Measurements from ENCODE around the gene TMED8.
"Not testable (repeated sequence)": the region's sequence is repeated elsewhere in the genome, so short reads cannot be mapped to it uniquely, and the experiment has no call there.

The TMED8 gene

GRCh38 chr14:77359626-77360025 lies 17.3 kb downstream of the TMED8 start:
- no peak for DNase-seq

- DNase-seq, result no peak
Measured at GRCh38 chr14:77356899-77357298, 20.0 kb downstream of the TMED8 start.

GRCh38 chr14:77355811-77356210 lies 21.1 kb downstream of the TMED8 start:
- no peak for DNase-seq

GRCh38 chr14:77353469-77354141 lies 23.3 kb downstream of the TMED8 start:
- DNase-seq, result no peak

- DNase-seq, result peak; percentile 79
Measured at GRCh38 chr14:77347751-77348150, 29.1 kb downstream of the TMED8 start.

GRCh38 chr14:77346495-77346894 lies 30.4 kb downstream of the TMED8 start:
- DNase-seq, result no peak

- no peak for DNase-seq
Measured at GRCh38 chr14:77344377-77344996, 32.4 kb downstream of the TMED8 start.

- no peak for DNase-seq
Measured at GRCh38 chr14:77343662-77344061, 33.2 kb downstream of the TMED8 start.

GRCh38 chr14:77342726-77343397 lies 34.0 kb downstream of the TMED8 start:
- DNase-seq, result no peak

- DNase-seq, result no peak
Measured at GRCh38 chr14:77340389-77340788, 36.5 kb downstream of the TMED8 start.

GRCh38 chr14:77339407-77339806 lies 37.5 kb downstream of the TMED8 start:
- DNase-seq, result no peak

GRCh38 chr14:77338302-77338701 lies 38.6 kb downstream of the TMED8 start:
- no peak for DNase-seq

- no peak for DNase-seq
Measured at GRCh38 chr14:77337880-77338279, 39.0 kb downstream of the TMED8 start.

GRCh38 chr14:77337255-77337654 lies 39.6 kb downstream of the TMED8 start:
- not testable (repeated sequence) for DNase-seq

GRCh38 chr14:77335576-77335975 lies 41.3 kb downstream of the TMED8 start:
- no peak for DNase-seq

- no peak for DNase-seq
Measured at GRCh38 chr14:77329872-77330271, 47.0 kb downstream of the TMED8 start.

GRCh38 chr14:77327111-77327510 lies 49.8 kb downstream of the TMED8 start:
- no peak for DNase-seq

- DNase-seq, result no peak
Measured at GRCh38 chr14:77325746-77326094, 51.2 kb downstream of the TMED8 start.

- DNase-seq, result no peak
Measured at GRCh38 chr14:77324816-77325745, 51.8 kb downstream of the TMED8 start.

GRCh38 chr14:77324289-77324688 lies 52.6 kb downstream of the TMED8 start:
- DNase-seq, result no peak

GRCh38 chr14:77323571-77323970 lies 53.3 kb downstream of the TMED8 start:
- no peak for DNase-seq

- no peak for DNase-seq
Measured at GRCh38 chr14:77322951-77323350, 53.9 kb downstream of the TMED8 start.

- DNase-seq, result no peak
Measured at GRCh38 chr14:77322250-77322902, 54.5 kb downstream of the TMED8 start.
